GM12891 (cell line): Measurements from ENCODE around the gene BACH2.
A peak's percentile ranks its signal among the peaks of the same experiment; 100 is the strongest.

Source experiments
- DNase-seq: peaks from one replicate; pipeline ENCODE4 v3.0.0; 2011; ENCODE audit warnings: low spot score; ENCODE audit not compliant: insufficient read length
- FAIRE-seq: peaks from 2 replicates; lab custom pipeline; 2011; peaks lifted over from hg19 to GRCh38; lab: Jason Lieb, UNC
- PAX5 ChIP-seq: IDR thresholded peaks from 2 replicates; pipeline ENCODE4 v1.6.1; 2011; ENCODE audit warnings: low read length, moderate library complexity, mild to moderate bottlenecking; ENCODE audit not compliant: insufficient read depth, severe bottlenecking
- POLR2A ChIP-seq: IDR thresholded peaks from 2 replicates; pipeline ENCODE4 v1.6.1; 2011; ENCODE audit warnings: low read depth, low read length, control low read depth
- POLR2AphosphoS5 ChIP-seq: IDR thresholded peaks from 2 replicates; pipeline ENCODE4 v1.6.1; 2011; ENCODE audit warnings: low read depth, low read length, control low read depth
- POU2F2 ChIP-seq: IDR thresholded peaks from 2 replicates; pipeline ENCODE4 v1.6.1; 2011; ENCODE audit warnings: low read depth, mild to moderate bottlenecking, control low read depth, low read length, moderate library complexity
- SPI1 ChIP-seq: IDR thresholded peaks from 2 replicates; pipeline ENCODE4 v1.6.1; 2011; ENCODE audit warnings: low read depth, low read length, control low read depth
- TAF1 ChIP-seq: IDR thresholded peaks from 2 replicates; pipeline ENCODE4 v1.6.1; 2011; ENCODE audit warnings: low read depth, low read length, control low read depth

The BACH2 gene

DNA sequence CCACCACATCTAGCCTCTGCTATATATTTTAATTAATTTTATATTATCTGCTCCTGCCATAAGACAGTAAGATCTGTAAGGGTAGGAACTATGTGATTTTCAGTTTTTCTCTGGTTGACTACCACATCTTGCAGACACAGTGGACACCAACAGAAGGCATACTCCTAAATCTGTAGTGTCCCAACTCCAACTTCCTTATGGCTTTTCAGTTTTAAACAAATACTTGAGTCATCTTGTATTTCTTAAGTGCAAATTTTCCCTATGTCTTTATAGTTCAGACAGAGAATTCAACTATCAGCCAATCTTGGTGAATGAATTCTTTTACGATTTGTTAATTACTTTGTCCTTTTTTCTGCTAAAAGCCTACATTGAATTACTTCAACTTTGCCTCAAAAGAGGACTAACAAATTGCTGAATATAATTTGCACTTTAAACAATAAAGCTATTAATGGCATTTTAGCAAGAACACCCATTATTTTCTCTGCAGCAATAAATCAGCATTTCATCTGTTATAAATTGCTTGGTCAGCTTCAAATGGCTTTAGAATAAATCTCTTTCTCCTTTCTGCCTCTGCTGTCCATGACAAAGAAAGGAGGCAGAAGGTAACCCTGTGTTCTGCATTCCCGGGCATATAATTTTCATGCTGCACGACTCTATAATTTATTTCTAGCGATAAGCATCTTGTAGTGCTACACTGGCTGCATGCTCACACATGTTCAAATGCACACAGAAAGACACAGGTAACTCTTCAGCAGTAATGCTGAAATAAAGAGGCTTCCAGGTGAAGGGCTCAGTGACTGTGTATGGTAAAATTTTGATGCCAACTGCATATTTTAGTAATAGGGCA is 144.8 kb downstream of the BACH2 start:
- no peak for DNase-seq
- no peak for TF ChIP-seq POU2F2
- no peak for TF ChIP-seq PAX5
- TF ChIP-seq POLR2AphosphoS5 = no peak
- no peak for TF ChIP-seq POLR2A
- no peak for TF ChIP-seq TAF1
- no peak for TF ChIP-seq SPI1
- FAIRE-seq = no peak

DNA sequence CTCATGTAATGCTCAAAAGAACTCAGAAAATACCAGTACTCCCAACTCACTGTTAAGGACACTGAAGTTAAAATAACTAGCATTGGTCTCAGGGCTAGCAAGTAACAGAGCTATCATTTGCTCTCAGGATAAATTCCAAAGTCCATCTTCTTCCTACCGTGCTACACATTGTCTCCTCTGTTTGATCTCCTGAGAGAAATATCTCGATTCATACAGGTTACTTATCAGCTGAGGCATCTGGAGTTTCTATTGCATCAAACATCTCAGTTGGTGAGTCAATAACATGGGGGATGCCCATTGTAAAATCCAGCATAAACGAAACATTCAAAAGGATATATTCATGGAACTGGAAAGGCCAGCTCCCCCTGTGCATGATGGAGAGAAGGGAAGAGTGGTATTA is 147.4 kb downstream of the BACH2 start:
- no peak for DNase-seq
- no peak for FAIRE-seq
- TF ChIP-seq SPI1 (no peak), TAF1 (no peak), PAX5 (no peak)

DNA sequence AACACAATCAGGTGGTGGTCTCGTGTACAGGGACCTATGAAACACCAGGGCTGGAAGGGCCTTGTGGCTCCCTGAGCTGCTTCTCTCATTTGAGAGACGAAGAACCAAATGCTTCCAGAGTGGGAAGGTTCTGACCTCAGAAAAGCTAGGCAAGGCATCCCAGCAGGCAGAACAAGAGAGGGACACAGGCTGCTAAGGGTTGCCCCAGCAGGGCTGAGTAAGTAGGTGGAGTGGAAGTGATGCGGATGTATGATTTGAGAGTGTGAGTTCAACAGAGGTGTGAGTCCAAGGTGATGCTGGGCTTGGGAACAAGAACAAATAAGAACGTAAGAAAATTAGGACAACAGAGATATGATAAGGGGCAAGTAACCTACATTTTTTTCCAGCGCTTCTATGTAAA is 147.8 kb downstream of the BACH2 start:
- DNase-seq (no peak), FAIRE-seq (no peak)
- no peak for TF ChIP-seq PAX5
- TF ChIP-seq SPI1 = no peak
- no peak for TF ChIP-seq POU2F2
- TF ChIP-seq TAF1 = no peak
- no peak for TF ChIP-seq POLR2A
- TF ChIP-seq POLR2AphosphoS5 = no peak

DNA sequence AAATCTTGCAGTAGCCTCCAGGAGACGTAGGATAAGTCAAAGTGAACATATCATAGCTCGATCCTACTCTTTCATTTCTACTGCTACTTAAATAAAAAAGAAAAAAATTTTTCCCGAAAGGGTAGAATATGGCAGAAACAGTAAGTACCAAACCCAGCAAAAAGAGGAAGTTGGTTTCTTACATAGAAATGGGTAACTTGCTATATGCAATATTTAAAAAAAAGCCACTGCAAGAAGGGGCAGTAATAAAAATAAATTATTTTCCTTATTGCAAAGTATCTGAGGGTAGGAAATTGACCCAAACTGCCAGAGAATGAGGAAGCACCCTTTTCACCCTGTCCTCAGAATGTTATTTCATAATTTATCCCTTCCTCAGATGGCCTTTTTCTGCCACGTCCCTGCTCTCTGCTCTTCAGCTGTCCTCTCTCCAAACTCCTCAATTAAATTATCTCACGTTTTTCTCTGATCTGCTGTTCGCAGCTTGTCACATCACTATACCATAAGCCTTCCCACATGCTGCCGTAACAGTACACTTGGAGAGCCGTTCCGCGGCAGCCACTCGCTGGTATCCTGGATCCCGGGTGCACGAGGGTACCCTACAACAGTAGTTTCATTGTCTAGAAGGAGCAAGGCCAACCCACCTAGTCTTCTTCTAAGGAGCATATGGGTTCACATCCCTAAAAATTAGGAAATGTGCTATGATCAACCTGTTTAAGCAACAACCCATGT is 149.6 kb downstream of the BACH2 start:
- DNase-seq (no peak), FAIRE-seq (no peak)
- TF ChIP-seq POLR2AphosphoS5 = no peak
- no peak for TF ChIP-seq TAF1
- peak; percentile 42; the same call in 1 of the 2 replicates for TF ChIP-seq SPI1
- no peak for TF ChIP-seq POLR2A
- TF ChIP-seq POU2F2 = no peak
- TF ChIP-seq PAX5 = no peak

DNA sequence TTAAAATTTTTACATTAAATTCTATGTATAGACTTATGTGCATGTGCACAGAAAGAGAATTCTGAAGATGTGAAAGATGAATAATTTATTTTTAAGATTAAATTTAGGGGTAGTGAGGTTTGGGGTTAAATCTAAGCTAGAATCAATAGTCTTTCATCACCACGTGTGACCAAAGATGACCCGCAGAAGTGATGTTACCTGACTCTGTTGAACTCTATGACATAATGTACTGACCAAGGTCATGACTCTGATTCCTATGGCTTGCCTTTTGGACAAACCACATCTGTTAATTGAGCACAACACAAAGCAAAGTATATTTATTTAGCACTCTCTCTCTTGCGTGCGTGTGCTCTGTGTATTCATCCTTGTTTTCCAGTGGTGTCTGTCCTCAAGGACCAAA is 150.6 kb downstream of the BACH2 start:
- TF ChIP-seq TAF1 (no peak), PAX5 (no peak), POLR2A (no peak), SPI1 (no peak), POLR2AphosphoS5 (no peak), POU2F2 (no peak)
- no peak for FAIRE-seq
- DNase-seq = no peak

DNA sequence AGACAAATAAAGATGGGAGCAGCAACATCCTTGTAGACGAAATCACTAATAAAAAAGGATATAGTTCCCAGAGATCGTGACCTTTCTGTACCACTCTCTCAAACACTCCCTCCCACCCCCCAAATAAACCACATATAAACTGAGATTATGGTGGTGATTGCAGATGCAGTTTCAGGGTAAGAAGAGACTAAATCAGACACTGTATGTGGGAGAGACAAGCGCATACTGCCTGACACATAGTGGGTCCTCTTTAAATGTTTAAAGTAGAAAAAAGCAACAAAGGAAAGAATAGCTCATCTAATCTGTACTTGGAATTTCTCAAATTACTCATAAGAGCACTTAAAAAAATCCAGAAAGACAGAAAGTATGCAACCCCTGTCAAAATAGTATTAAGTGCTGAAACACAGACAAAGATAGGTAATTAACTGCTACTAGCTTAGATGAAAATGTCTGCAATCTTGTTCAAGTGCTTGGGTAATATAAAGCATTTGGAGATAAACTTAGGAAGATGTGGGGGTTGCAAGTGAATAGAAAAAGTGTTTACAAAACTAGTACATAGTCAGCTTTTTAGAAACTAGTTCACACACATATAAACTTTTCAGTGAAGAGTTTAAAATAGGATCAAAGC is 151.6 kb downstream of the BACH2 start:
- no peak for DNase-seq
- FAIRE-seq = no peak
- TF ChIP-seq POLR2AphosphoS5 = no peak
- no peak for TF ChIP-seq TAF1
- no peak for TF ChIP-seq SPI1
- no peak for TF ChIP-seq POLR2A
- TF ChIP-seq PAX5 = no peak
- no peak for TF ChIP-seq POU2F2

DNA sequence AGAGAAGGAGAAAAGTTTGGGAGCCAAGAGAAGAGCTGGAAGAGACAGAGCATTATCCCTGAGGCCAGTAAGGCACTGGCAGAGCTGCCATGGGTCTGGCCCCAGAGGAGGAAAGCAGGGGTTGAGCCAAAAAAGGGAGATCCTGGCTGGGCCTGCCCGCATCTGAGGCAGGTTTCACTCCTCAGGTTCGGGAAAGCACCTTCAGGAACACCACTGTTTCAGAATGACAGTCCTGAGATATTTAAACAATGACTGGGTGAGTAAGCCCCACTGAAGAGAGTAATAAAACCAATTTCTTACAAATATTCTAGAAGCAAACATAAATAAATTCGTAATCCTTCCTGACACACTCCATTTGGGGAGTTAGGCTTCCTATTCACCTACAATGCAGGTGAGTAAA is 152.2 kb downstream of the BACH2 start:
- FAIRE-seq (no peak), DNase-seq (no peak)
- TF ChIP-seq POLR2AphosphoS5 (no peak), POU2F2 (no peak), PAX5 (no peak), POLR2A (no peak), SPI1 (no peak), TAF1 (no peak)

DNA sequence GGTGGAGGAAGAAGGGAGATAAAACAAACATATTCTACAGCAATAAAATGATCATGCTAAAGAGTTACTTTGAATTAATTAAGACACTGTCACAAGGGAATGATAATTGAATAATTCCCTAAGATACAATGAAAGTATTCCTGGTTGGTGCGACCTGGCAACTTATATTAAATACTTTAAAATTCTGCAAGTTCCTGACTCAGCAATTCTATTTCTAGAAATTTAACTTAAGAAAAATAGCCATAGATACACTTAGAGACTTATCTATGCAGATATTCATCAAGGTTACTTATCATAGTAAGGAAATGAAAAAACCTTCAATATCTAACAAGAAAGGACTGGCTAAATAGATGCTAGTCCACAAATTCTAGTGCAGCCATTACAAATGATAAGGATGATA is 156.0 kb downstream of the BACH2 start:
- FAIRE-seq = no peak

DNA sequence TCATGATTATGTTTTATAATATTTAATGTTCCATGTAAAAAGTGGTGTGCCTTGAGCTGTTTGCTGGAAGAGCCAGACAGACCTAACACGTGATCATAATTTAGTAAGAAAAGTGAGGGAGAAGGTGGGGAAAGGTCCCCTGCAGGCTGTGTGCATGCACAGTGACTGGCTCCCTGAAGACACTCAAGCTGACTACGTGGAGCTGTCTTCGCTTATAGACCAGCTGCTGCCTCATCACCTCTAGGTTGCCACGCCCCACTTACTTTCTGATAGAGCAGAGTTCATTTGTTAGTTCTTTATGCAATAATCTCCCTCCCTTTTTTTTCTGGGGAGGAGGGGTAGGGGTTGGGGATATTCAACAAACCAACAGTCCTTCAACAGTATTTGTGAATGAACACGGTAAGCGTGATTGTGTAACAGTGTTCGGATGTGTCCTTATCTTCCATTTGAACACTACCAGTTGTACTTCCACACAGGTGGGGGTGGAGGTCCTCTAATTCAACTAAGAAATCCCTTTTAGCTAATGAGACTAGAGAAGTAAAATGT is 157.3 kb downstream of the BACH2 start:
- TF ChIP-seq POU2F2 = no peak
- no peak for TF ChIP-seq POLR2AphosphoS5
- TF ChIP-seq PAX5 = no peak
- no peak for TF ChIP-seq TAF1
- no peak for TF ChIP-seq SPI1
- TF ChIP-seq POLR2A = no peak
- no peak for DNase-seq
- no peak for FAIRE-seq

More for the DNA sequence above, 156.0 kb downstream of the BACH2 start:
- DNase-seq = no peak
- no peak for TF ChIP-seq POLR2AphosphoS5
- TF ChIP-seq SPI1 = no peak
- TF ChIP-seq PAX5 = no peak
- TF ChIP-seq POU2F2 = no peak
- no peak for TF ChIP-seq TAF1
- no peak for TF ChIP-seq POLR2A
